Activated CD4-positive, alpha-beta T cell treated with anti-CD3 and anti-CD28 coated beads, Interleukin-2, Interleukin-4, amounts not matched to agents 100 ng/mL and 50 ng/mL, durations not matched to agents 16 hours and 8 hours (primary cell): ENCODE measurements around the gene EPG5.
"Not testable (repeated sequence)": the region's sequence is repeated elsewhere in the genome, so short reads cannot be mapped to it uniquely, and the experiment has no call there.

ENCODE experiments used
- DNase-seq: peaks from one replicate; pipeline ENCODE4 v3.0.0-alpha.2; 2020; ENCODE audit warnings: low spot score

EPG5 gene

DNA sequence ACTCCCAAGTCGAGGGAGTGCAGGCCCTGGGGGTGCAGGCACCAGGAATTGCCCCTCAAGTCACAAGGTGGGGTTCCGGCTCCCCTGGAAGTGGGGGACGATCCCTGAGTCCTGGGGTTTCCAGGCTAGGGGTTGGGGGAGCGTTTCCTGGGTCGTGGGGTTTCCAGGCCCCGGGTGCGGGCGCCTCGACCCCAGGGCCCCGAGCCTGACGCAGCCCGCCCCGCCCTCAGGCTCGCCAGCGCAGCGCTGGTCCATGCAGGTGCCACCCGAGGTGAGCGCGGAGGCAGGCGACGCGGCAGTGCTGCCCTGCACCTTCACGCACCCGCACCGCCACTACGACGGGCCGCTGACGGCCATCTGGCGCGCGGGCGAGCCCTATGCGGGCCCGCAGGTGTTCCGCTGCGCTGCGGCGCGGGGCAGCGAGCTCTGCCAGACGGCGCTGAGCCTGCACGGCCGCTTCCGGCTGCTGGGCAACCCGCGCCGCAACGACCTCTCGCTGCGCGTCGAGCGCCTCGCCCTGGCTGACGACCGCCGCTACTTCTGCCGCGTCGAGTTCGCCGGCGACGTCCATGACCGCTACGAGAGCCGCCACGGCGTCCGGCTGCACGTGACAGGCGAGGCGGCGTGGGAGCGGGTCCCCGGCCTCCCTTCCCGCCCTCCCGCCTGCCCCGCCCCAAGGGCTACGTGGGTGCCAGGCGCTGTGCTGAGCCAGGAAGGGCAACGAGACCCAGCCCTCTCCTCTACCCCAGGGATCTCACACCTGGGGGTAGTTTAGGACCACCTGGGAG lies 129.7 kb downstream of the EPG5 start:
- peak; percentile 27 for DNase-seq

DNA sequence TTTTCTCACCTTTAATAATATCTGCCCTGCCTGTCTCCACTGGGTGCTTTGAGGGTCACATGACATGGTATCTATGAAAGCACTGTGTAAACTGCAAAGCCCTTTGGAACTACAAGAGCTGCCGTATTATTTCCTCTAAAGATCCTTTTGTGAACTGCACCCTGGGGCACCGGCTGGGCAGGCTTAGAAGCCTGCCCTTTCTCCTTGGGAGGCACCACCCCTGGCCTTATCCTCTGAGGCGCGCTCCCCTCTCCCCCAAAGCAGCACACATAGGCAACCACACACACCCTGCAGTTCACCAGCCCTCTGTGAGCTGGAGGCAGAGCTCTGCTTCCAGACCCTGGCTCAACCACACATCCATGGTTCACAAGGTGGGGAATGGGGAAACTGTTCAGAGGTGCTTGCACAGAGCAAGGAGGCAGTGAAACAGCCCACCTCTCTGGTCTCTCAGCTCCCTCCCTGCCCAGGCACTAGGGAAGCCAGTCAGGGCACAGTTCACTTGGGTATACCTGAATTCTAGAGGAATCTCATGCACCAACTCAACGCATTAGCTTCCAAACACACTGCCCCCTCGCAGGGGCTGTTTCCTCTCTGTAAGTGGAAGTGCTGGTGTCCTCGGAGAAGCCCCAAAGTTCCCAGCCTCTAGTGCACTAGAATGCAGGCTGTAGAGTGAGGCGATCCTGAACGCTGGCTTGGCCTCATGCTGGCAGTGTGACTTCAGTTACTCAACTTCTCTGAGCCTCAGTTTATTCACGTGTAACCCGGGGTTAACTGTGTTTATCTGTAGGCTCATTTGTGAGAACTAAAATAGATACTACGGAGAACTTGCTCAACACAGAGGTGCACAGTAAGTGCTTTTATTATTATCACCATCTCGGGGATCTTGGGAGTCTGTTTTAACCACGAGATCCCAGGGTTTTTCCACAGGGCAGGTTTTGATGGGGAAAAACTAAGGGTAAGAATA lies 130.6 kb downstream of the EPG5 start:
- DNase-seq: no peak

- DNase-seq: no peak
Observed at GRCh38 chr18:45835057-45835636, 132.0 kb downstream of the EPG5 start.

- DNase-seq: no peak
Observed at GRCh38 chr18:45834306-45834705, 132.8 kb downstream of the EPG5 start.

DNA sequence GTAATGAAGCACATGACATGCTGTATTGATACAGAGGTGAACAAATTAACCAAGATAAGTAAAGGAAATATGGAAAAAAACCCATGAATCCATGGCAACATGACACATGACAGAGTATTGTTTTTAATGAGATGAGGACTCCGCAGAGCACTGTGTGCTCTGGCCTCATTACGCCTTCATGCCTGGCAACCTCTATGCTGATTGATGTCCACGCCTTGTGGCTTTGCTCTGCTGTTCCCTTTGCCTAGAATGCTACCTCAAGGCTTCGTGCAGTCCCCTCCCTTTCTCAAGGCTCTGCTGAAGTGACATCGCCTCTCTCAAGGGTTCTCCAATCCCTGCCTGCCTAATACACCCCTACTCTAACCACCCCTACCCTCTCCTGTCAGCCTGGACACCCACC lies 133.3 kb downstream of the EPG5 start:
- no peak for DNase-seq

DNA sequence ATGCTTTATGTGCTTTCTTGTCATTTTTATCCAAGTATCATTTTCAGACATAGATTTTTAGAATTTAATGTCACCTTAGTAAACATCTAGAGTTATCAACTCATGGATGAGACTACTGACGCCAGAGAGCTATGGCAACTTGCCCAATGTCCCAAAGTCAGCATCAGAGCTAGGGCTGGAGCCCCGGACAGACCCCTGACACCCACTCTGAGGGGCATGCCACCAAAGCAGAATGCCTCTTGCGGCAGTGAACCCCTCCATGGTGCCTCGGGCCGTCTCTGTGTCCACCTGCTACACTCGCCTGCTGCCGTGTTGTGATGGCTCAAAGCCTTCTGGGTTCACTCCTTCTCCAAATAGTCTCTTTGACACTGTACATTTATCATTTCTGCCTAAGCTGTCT lies 136.2 kb downstream of the EPG5 start:
- DNase-seq: no peak

DNA sequence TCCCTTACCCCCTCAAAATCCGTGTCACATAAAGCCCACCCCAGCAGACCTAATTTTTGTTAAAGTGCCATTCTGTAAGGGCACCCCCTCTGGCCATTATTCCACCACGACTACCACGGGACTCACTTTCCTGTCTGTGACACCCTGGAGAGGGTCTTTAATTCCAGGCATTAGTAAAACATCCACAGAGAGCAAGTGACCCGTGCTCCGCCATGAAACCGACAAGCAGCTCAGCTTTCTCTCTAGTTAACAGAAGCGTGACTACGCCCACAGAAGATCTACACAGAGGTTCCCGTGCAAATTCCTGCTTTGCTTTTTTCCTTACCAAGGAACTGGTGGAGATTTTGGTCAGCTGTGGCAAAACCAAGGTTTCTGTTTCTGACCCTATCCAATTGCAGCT lies 137.3 kb downstream of the EPG5 start:
- no peak for DNase-seq

DNA sequence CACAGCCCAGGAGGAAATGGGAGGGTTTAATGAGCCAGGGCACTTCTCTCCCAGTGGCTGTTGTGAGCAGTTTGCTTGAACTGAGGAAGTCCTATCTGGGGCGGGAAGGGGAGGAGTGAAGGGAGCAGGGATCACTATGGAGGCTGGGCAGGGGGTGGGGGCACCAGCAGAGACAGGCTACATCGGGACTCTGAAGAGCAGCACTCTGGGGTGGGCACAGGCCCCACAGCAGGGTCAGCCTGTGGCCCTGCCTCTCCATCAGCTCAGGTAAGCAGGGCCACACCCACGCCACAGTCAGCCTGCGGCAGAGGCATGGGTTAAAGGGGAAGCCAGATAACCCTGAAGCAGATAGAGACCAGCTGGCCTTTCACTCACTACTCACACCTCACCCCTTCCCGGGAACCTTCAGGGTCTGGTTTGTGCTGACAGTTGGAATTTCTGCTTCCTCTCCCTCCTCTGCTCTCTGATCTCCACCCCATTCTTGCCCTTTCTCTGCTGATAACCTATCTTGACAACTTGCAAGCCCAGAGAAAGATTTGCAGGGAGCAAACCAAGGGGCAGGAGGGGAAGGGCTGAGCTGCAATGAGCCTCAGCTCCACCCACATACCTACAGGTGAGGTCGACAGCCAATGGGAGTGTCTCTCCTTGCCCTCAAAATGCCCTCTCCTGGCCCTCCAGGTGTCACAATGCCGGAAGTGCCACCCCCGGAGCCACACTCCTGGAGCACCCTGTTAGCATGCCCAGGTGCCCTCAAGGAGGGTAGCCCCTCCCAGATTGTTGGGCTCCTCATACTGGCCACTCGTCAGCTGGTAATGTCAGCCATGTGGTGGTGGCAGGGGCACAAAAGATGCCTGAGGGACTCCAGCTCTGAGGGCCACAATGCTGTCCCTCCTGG lies 138.0 kb downstream of the EPG5 start:
- no peak for DNase-seq

- DNase-seq: not testable (repeated sequence)
Observed at GRCh38 chr18:45826716-45827115, 140.4 kb downstream of the EPG5 start.

DNA sequence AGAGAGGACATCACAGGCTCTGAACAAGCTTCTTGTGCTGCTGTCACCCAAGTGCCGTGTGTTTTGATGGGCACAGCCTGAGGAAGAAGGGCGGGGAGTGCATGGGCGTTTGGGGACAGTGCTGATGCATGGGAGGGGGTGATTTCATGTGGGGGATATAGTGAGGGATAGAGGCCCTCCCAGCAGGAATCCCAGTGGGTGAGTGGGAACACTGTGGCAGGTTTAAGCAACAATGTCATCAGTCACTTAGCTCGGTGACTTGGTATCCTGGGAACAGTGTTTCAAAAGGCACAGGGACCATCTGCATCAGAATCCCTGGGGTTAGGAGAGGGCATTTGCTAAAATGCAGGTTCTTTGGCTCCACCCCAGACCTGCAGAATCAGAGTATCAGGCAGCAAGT lies 141.0 kb downstream of the EPG5 start:
- no peak for DNase-seq

DNA sequence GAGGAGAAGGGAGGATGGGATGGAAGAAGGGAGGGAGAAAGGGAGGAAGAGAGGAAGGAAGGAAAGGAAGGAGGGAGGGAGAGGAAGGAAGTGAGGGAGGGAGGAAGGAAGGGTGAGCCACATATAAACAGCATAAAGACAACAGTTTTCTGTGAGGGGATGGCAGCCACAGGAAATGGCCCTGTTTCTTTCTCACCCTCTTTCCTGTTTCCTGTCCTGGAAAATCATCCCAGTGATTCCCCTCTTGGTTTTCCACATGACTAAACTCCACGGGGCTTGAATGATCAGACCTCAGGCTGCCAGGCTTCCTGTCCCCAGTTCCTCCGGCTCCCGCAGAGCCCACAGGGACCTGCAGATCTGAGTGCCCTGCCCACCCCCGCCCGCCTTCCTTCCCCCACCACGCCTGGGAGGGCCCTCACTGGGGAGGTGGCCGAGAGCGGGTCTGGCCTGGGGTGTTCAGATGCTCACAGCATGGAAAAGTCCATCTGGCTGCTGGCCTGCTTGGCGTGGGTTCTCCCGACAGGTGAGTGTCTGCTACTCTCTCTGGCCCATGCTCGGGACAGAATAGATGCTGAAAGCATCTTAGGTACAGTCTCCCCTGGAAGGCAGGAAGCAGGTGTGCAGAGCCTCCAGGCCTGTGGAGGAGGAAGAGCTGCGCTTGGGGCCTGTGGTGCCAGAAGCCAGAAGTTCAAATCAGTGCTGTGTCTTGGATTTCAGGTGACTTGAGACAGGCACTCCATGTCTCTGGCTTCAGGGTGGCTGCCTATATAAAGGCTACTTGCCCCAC lies 141.7 kb downstream of the EPG5 start, which contains the start of gene SIGLEC15:
SIGLEC15 (plus strand) TSS at position 418 of the 787 bp plus-strand sequence; CDS start at position 472, 54 bp downstream.
- DNase-seq: no peak

DNA sequence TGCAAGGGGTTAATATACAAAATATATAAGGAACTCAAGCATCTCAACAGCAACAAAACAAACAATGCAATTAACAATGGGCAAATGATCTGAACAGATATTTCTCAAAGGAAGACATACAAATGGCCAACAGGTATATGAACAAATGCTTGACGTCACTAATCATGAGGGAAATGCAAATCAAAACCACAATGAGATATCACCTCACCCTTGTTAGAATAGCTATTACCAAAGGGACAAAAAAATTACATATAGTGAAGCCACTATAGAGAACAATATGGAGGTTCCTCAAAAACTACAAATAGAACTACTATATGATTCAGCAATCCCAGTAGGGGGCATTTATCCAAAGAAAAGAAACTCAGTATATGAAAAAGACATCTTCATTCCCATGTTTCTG lies 145.4 kb downstream of the EPG5 start:
- no peak for DNase-seq

GRCh38 chr18:45821026-45821425 lies 146.1 kb downstream of the EPG5 start:
- DNase-seq: no peak

GRCh38 chr18:45820106-45820745 lies 146.9 kb downstream of the EPG5 start:
- DNase-seq: no peak

DNA sequence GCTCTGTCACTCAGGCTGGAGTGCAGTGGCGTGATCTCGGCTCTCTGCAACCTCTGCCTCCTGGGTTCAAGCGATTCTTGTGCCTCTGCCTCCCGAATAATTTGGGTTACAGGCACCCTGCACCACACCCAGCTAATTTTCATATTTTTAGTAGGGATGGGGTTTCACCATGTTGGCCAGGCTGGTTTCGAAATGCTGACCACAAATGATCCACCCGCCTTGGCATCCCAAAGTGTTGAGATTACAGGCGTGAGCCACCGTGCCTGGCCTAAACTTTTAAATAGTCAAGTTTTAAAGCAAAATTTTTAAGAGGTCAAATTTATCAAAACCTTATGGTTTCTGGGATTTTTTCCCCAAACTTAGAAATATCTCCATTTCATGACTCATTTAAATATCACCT lies 148.4 kb downstream of the EPG5 start:
- DNase-seq: not testable (repeated sequence)

DNA sequence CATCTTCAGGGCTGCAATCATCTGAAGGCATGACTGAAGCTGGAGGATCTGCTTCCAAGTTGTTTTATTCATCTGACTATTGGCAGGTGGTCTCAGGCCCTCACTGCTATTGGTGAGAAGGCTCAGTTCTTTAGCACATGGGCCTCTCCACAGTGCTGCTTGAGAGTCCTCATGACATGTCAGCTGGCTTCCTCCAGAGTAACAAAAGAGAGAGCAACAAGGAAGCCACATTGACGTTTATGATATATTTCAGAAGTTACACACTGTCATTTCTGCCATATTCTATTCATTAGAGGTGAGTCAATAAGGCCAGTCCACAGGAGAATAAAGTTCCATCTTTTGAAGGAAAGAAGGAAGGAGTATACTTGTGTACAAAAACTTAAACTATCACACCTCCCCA lies 149.6 kb downstream of the EPG5 start:
- peak; percentile 39 for DNase-seq

- not testable (repeated sequence) for DNase-seq
Observed at GRCh38 chr18:45814733-45815132, 152.4 kb downstream of the EPG5 start.

GRCh38 chr18:45807144-45807543 lies 160.0 kb downstream of the EPG5 start:
- not testable (repeated sequence) for DNase-seq

DNA sequence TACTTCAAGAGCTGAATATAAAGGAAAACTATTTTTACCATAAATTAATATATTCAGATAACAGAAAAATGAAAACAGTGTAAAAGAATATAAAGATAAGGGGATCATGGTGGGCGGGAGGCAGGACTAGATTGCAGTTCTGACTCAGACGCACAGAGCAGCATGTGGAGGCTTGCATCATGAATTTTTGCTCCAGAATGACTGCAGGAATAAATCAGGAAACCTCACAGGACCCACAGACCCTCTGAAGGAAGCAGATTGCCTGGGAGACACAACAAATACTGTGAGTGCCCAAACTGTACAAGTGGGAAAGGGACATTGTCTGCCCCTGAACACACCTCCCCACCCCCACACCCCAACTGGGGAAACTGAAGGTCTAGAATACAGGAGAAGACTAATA lies 160.9 kb downstream of the EPG5 start:
- no peak for DNase-seq

GRCh38 chr18:45805551-45805950 lies 161.6 kb downstream of the EPG5 start:
- DNase-seq: no peak
